Large intestine (tissue), 3 donors: ENCODE results near the gene BIN1. TPM values are rescaled to one million over a fixed set of nuclear protein-coding genes. Genes with fewer than 3 reads are reported as not detected.
A peak's percentile ranks its signal among the peaks of the same experiment; 100 is the strongest.

Source experiments
- DNase-seq, 2 donors: peaks; one replicate each; pipeline versions ENCODE4 v3.0.0 to v3.0.0-alpha.2; 2013
- H3K27ac ChIP-seq: one replicate; pipeline ENCODE4 v1.5.1; 2013; ENCODE audit warnings: low read length
- H3K27me3 ChIP-seq: 2 replicates; pipeline ENCODE4 v1.6.1; 2013; ENCODE audit warnings: low read length; ENCODE audit not compliant: control insufficient read depth, insufficient read depth
- H3K36me3 ChIP-seq: 2 replicates; pipeline ENCODE4 v1.6.1; 2013; ENCODE audit warnings: low read length; ENCODE audit not compliant: control insufficient read depth, insufficient read depth
- H3K4me1 ChIP-seq: one replicate; pipeline ENCODE4 v1.6.1; 2013; ENCODE audit warnings: low read length; ENCODE audit not compliant: control insufficient read depth, insufficient read depth
- H3K4me3 ChIP-seq: one replicate; pipeline ENCODE4 v1.5.1; 2013; ENCODE audit warnings: low read length
- H3K9me3 ChIP-seq: one replicate; pipeline ENCODE4 v1.6.1; 2013; ENCODE audit warnings: mild to moderate bottlenecking, low read depth, low read length, moderate library complexity; ENCODE audit not compliant: control insufficient read depth
- WGBS: methylation state at CpG from one replicate; pipeline ENCODE4 v1.1.5; 2013; ENCODE audit warnings: low lambda C conversion rate; ENCODE audit not compliant: insufficient coverage; 5-methylcytosine and 5-hydroxymethylcytosine counted together
- polyA plus RNA-seq: library from polyadenylated mRNA; unstranded; fragments of 120-200 nt; gene quantifications from one replicate; pipeline ENCODE4 v1.2.1, GENCODE V29; 2013

Gene BIN1
- polyA plus RNA-seq, 1 donor: 50.0 TPM

- H3K36me3 ChIP-seq: no peaks in the 10 kb centered on the region
- peaks cover 2% of the 10 kb centered on the region for H3K9me3 ChIP-seq
- peaks cover 52% of the 10 kb centered on the region for H3K4me1 ChIP-seq
- H3K4me3 ChIP-seq: peak overlapping the region; percentile 97
- no CpG with 5 or more reads among the region's 51 CpGs for WGBS
- H3K27ac ChIP-seq: peak overlapping the region; percentile 79
- peak in 1 of 2 donors; percentile 68 for DNase-seq
- no peaks in the 10 kb centered on the region for H3K27me3 ChIP-seq
Measured at GRCh38 chr2:127105656-127106456, 1.1 kb downstream of the BIN1 start.

DNA sequence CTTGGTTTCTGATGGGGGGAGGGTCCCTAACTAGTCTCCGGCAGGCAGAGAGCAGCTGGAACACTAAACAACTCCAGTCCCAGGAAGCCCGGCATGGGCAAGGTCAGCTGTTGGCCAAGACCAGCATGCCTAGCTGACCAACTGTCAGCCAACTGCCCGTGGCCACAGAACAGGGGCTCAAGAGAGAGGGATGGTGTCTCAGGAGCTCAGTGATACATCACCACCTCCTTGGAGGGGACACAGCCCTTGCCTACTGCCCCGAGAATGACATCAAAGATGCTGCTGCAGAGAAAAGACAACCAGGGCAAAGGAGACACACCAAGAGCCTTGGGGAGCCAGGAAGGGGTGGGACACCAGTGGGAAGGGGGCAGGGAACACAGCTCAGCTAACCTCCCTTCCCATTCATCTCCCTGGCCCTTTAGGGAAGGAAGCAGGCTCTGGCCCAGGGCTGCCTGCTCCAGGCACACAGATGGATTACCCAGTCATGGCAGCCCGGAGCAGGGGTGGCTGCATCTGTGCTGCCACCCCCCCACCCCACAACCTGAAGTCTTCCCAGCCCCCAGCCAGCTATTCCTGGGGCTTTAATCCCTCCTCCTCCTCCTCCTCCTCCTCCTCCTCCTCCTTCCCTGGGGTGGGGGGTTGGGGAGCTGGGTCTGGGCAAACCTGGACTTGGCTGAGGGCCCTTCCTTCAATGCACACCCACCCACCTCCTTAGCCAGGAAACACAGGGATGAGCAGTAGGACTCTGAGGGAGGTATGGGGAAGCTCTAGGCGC is 1.9 kb downstream of the BIN1 start:
- no peaks in the 10 kb centered on the region for H3K27me3 ChIP-seq
- peak in 1 of 2 donors; percentile 40 for DNase-seq
- H3K4me3 ChIP-seq: peak overlapping the region; percentile 97
- H3K9me3 ChIP-seq: peaks cover 2% of the 10 kb centered on the region
- no peaks in the 10 kb centered on the region for H3K36me3 ChIP-seq
- WGBS: no CpG with 5 or more reads among the region's 6 CpGs
- peak overlapping the region; percentile 79 for H3K27ac ChIP-seq
- peaks cover 59% of the 10 kb centered on the region for H3K4me1 ChIP-seq

DNA sequence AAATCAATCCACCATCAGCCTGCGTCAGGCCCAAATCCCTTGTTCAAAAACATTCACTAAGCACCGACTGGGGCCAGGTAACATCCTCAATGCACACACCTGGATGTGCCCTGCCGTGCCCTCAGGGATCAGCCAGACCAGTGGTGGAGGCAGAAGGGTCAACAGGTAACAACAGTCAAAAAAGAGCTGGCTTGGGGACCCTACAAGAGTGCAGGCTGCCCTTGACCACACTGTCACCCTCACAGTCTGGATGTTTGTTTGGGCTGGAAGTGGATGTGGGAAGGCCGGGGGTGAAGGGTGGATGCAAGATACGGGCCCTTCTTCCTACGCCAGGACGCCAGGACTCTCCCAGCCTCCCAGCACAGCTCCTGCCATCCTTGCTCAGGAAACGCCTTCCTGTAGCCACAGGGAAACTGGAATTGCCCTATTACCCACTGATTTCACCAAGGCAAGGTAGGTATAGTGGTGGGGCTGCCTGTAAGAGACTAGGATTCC is 2.7 kb downstream of the BIN1 start:
- Histone ChIP-seq H3K4me3 (no peak overlapping the region), H3K27ac (no peak overlapping the region), H3K27me3 (no peaks in the 10 kb centered on the region), H3K4me1 (peaks cover 63% of the 10 kb centered on the region), H3K36me3 (no peaks in the 10 kb centered on the region), H3K9me3 (peaks cover 2% of the 10 kb centered on the region)
- no CpG with 5 or more reads among the region's 8 CpGs for WGBS
- no peak for DNase-seq

GRCh38 chr2:127103243-127104165 is 3.5 kb downstream of the BIN1 start:
- no peaks in the 10 kb centered on the region for H3K36me3 ChIP-seq
- no peak for DNase-seq
- H3K4me1 ChIP-seq: peaks cover 65% of the 10 kb centered on the region
- H3K9me3 ChIP-seq: peaks cover 2% of the 10 kb centered on the region
- no peaks in the 10 kb centered on the region for H3K27me3 ChIP-seq
- H3K27ac ChIP-seq: no peak overlapping the region
- H3K4me3 ChIP-seq: no peak overlapping the region
- no CpG with 5 or more reads among the region's 24 CpGs for WGBS

DNA sequence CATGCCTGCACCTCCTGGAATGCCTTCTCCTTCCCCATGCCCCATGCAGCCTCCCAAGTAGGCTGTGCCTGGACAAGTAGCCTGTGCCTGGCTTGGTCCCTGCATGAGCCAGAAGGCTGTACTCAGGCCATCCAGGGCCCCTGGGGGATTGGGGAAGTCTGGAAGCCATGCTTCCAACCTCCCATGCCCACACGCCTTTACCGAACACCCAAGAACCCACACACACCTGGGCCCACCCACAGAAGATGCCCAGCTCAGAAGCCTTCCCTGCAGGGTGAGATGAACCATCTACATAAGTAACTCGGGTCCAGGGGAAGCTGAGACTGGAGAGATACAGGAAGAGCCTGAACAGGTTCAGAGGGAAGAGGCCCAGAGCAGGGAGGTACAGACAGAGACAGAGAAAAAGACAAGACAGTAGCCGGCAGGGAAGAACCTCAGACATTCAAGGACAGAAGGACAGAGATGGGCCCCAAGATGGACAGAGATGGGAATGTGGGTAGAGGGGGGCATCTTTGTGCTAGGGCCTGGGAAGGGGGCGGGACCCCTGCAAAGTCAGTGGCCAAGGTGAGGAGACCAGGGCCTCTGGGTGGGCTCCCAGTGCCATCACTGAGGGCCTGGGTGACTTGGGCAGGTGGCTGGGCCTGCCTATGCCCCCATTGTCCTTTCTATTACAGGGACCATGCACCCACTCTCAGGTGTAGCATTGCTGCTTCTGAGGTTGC is 4.3 kb downstream of the BIN1 start:
- no CpG with 5 or more reads among the region's 5 CpGs for whole genome bisulfite sequencing
- Histone ChIP-seq H3K4me3 (no peak overlapping the region), H3K27me3 (no peaks in the 10 kb centered on the region), H3K4me1 (peaks cover 64% of the 10 kb centered on the region), H3K27ac (no peak overlapping the region), H3K36me3 (no peaks in the 10 kb centered on the region), H3K9me3 (peaks cover 2% of the 10 kb centered on the region)
- no peak for DNase-seq

DNA sequence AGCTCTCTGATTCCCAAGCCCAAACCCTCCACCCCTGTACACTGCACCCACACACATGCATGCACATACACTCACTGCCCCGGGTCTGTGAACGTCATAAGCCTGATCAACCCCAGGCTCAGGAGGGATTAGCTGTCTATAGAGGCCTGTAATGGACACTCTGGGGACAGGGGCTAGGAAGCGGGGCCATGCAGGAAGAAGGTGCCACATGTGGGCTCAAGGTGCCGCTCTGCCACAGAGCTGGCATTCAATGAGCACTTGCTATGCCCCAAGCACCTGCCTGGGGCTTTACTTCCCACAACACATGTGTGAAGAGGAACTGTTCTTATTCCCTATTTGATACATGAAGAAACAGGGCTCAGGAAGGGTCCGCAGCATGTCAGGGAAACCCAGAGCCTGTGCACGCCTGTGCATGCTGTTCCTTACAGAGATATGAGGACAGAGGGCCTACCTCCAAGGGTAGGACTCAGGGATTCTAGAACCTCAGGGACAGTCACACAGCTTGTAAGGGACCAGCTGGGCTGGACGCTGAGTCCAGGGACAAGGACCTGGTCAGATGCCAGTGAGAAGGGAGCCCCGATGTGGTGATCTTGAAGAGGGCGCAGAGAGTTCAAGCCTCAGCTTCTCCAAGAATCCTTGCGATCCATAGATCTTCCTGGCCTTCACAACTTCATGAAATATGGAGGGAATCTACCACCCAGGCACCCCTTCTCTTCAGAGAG is 5.0 kb downstream of the BIN1 start:
- DNase-seq: no peak
- Histone ChIP-seq H3K27me3 (no peaks in the 10 kb centered on the region), H3K36me3 (no peaks in the 10 kb centered on the region), H3K27ac (no peak overlapping the region), H3K4me3 (no peak overlapping the region), H3K9me3 (peaks cover 2% of the 10 kb centered on the region), H3K4me1 (peaks cover 72% of the 10 kb centered on the region)
- WGBS: no CpG with 5 or more reads among the region's 10 CpGs

DNA sequence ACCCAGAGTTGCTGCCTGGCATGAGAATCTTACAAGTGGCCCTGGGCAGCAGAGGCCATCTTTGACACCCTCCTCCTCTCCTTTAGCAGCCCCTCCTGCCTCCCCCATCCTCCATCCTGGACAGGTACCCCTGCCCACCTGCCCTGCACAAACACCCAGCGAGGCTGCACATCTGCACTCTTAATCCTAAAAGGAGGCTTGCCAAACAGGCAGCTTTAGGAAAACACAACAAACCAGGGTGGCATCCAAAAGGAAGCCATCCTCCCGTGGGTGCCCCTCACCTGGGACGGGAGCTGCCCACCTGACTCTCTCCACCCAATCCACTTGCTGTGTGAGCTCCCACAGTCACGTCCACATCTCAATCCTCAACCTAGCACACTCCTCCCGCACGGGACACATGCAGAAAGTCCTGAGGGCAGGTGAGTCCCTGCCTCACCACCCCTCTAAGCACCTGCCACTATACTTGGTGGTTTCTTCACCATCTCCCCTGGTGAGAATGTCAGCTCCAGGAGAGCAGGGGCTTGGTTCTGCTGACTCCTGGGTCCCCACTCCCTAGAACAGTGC is 5.8 kb downstream of the BIN1 start:
- no peak overlapping the region for H3K4me3 ChIP-seq
- no peaks in the 10 kb centered on the region for H3K36me3 ChIP-seq
- H3K4me1 ChIP-seq: peaks cover 77% of the 10 kb centered on the region
- WGBS: no CpG with 5 or more reads among the region's 6 CpGs
- peak overlapping the region; percentile 84 for H3K27ac ChIP-seq
- peaks cover 2% of the 10 kb centered on the region for H3K9me3 ChIP-seq
- no peak for DNase-seq
- H3K27me3 ChIP-seq: no peaks in the 10 kb centered on the region

DNA sequence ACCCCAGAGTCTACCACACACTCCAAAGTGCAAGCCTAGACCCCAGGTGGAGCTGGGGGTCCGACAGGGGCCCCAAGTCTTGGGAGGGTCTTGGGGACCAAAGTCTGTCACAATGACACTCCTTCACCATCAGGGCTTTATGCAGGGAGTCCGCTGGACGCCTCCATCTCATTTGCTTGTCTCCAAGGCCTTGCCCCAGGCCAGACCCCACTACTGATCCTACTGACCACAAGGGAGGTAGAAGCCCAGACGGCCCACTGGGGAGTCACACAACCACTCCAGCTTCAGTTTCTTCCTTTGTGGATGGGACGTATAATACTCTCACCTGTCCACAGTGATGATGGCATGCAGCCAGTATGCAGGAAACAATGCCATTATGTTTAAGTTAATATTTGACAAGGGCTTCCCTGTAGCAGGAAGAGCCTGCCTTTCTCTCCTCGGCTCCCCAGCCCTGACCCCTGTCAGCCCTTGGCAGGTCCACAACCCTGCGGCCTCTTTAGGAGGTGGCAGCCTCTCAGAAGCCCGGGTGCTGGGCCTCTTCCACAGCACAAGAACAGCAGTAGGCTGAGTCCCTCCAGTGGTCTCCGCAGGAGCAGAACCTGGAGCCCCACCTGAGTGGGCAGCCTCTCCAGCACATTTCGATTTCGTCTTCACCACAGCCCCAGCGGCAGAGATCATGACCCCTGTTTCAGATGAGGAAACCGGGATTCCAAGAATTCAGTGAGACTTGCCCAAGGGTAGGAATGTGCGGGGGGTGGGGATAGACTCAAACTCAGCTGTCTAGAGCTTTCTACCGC is 6.5 kb downstream of the BIN1 start:
- Histone ChIP-seq H3K4me1 (peaks cover 84% of the 10 kb centered on the region), H3K4me3 (no peak overlapping the region), H3K36me3 (no peaks in the 10 kb centered on the region), H3K27me3 (no peaks in the 10 kb centered on the region), H3K9me3 (peaks cover 2% of the 10 kb centered on the region), H3K27ac (peak overlapping the region; percentile 84)
- DNase-seq: peak; percentile 84 to 93
- no CpG with 5 or more reads among the region's 15 CpGs for WGBS
